Suprapubic skin (tissue), 3 donors: ENCODE data around the gene LHFPL4.

Experiments
- CTCF ChIP-seq, 2 donors: fragments of 200-600 bp in 1 of 2; fragments of 450-650 bp in 1 of 2; sonication (generic) in 1 of 2; IDR thresholded peaks; one replicate each; pipeline ENCODE4 v1.5.1; 2016 to 2019; ENCODE audit warnings: antibody characterized with exemption in 2 of 2, mild to moderate bottlenecking in 1 of 2, moderate library complexity in 1 of 2
- POLR2AphosphoS5 ChIP-seq, 3 donors: sonication (generic); formaldehyde crosslinking; IDR thresholded peaks; one replicate each; pipeline ENCODE4 v1.6.1; 2017; ENCODE audit warnings: antibody characterized with exemption in 3 of 3

DNA sequence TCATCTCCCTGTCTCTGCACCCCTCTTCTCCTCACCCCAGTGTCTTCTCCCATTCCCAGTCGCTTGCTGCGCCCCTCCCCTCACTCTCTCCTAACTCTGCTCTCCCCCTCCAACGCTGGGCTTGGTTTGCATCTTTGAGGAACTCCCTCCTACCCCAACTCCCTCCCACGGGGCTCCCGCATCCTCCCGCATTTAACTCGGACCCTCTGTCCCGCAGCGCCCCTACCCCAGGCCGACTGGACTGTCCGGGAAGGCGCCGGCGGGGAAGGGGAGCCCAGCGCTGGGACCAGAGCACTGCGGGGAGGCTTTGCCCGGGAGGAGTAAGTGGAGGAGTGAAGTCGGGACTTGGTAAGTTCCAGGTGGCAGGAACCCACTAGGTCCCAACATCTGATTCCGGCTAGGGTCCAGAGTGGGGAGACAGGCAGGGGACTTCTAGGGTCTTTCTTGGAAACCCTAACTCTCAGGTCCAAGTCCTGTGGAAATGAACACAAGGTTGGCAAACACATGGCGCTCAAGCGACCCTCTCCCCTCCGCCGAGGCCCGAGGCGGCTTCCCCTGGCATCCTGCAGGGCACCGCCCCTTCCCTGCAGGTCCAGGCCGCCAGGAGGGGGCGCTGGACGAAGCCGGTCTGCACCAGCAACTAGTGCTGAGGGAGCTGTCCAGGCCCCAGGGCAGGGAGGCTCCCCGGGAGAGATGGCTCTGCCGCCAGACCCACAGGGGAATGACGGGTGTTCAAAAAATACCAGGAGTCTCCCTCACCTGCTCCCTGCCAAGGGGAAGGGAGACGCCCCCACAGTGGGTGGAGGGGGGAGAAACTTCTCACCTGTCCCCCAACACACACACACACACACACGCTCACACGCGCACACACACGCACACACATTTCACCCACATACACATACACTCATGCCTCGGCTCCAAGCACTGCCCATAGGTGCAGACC, 53.2 kb downstream of the LHFPL4 start:
- no peak for TF ChIP-seq POLR2AphosphoS5 (IDR thresholded peaks at IDR 0.05)
- peak in 1 of 2 donors; percentile 75 for TF ChIP-seq CTCF (IDR thresholded peaks at IDR 0.05)
